ENCODE measurements around the gene ZBTB8A.
"Not testable (repeated sequence)": the region's sequence is repeated elsewhere in the genome, so short reads cannot be mapped to it uniquely, and the experiment has no call there.

ZBTB8A gene

GRCh38 chr1:32538887-32539583 lies at the start of gene ZBTB8A:
TSS of gene ZBTB8A (plus strand) at chr1:32539427. CDS start at chr1:32592932, 53,505 bp downstream.
- DNase-seq: peak in 32 of 56 donors; percentile 4 to 49 (median 22)

GRCh38 chr1:32489774-32490454 lies 49.3 kb upstream of the ZBTB8A start:
- no peak for DNase-seq

DNA sequence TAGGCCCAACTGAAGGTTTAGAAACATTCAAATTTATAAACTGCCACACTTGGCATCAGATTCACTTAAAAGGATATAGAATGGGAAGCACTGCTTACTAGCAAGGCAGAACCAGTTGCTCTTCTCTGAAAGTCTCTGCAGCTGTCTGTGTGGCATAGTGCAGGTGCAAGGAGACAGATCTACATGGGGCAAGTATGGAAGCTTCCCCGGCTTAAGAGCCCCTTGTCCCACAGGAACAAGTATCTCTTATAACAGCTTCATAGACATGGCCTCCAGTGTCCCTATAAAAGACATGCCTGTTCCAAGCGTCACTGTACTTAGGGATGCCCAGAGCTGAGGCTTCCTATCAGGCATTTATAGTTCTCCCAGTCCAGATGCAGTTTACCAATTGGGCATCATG lies 47.8 kb upstream of the ZBTB8A start:
- no peak for DNase-seq

- DNase-seq: no peak
Observed at GRCh38 chr1:32494196-32494595, 45.0 kb upstream of the ZBTB8A start.

DNA sequence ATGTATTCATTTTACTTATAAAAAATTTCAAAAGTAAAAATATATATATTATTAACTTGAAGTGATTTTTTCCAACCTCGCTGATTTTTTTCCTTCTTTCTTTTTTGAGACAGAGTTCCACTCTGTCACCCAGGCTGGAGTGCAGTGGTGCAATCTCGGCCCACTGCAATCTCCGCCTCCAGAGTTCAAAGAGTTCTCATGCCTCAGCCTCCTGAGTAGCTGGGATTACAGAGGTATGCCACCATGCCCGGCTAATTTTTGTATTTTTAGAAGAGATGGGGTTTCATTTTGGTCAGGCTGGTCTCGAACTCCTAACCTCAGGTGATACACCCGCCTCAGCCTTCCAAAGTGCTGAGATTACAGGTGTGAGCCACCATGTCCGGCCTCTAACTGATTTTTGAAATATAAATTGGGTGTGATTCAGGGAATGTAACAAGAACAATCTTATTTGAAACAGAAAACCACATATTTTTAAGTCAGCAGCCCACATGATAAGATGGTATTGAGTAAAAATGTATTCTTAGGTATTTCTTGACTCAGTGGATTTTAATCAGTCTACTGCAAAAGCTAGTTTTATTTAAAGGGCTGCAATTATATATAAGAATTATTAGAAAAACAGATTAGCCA lies 44.4 kb upstream of the ZBTB8A start:
- DNase-seq: no peak

DNA sequence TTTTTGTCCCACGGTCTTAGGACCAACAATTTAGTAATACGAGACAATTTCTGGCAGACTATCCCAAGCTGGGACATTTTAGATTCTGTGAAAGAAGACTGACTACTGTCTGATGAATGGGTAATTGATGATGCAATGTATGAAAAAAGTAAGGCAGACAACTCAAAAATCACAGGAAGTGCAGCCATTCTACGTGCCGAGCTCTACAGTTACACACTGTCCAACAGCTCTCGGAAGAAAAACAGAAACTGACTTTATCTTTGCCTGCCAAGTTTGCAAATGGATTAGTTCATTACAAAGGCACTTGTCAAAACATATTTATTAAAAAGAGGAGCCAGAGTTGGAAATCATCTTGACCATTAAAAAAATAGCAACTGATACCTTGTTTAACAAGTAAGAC lies 43.1 kb upstream of the ZBTB8A start:
- DNase-seq: no peak

- DNase-seq: no peak
Observed at GRCh38 chr1:32498751-32499150, 40.5 kb upstream of the ZBTB8A start.

DNA sequence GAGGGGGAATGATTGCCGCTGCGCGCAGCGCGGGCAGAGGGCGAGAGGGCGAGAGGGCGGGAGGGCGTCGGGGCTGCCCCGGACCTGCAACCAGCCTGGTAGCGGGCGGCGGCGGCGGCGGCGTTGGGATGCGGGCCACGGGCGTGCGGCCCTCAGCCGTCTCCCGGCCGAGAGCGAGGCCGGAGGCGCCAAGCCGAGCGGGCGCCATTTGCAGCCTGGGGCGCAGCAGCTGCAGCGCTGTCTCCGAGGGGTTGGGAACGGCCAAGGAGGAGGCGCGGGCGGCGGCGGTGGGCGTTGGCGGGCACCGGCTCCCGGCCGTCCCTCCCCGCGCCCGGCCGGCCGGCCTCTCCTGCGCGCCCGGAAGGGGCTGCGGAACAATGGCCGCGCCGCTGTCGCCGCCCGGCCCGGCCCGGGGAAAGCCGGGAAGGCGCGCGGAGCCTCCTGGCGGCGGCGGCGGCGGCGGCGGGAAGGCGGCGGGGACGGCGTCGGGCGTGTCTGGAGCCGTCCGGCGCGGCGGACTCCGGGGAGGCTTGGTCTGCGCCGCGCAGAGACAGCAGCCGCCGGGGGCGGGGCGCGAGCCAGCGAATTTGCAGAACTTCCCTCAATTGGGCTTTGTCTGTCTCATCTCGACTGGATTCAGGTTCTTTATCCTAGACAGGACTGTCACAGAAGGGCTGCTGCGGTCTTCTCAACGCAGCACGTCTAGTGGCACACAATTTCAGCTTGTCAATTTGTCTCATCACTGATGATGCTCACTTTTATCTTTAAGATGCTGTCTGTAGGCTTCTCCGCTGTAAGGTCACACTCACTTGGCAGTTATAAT lies 38.6 kb upstream of the ZBTB8A start:
- DNase-seq: peak in 45 of 56 donors; percentile 1 to 71 (median 36)

GRCh38 chr1:32501865-32502264 lies 37.4 kb upstream of the ZBTB8A start:
- DNase-seq: no peak

- no peak for DNase-seq
Observed at GRCh38 chr1:32503153-32503552, 36.1 kb upstream of the ZBTB8A start.

DNA sequence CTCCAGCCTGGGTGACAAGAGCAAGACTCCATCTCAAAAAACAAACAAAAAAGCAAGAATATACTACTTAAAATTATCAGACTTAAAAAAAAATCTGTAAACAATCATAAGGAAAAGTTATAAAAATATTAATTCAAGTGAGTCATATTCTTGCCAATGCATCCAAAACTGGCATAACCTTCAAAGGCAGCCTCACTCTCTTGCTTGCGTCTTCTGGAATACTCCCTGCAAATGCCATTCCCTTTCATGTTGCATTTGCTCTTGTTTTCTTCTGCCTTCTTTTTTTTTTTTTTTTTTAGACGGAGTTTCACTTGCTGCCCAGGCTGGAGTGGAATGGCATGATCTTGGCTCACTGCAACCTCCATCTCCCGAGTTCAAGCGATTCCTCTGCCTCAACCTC lies 32.2 kb upstream of the ZBTB8A start:
- no peak for DNase-seq

DNA sequence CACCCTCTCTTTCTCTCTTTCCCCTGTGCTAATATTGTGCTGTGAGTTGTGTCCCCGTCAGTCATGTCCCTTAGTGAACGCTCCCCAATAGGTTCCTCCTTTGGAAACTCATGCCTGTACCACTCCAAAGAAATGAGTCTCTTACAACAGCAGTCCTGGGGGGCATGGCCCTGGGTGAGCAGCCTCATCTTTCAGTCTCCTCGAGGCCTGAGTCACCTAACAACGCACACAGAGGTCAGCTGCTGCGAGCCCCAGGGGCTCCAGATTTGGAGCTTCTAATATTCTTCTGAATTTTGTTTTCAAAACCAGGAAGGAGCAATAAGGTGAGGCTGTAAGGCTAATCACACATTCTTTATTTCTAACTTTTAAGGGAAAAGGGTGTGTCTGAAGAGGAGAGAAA lies 30.5 kb upstream of the ZBTB8A start:
- no peak for DNase-seq

- no peak for DNase-seq
Observed at GRCh38 chr1:32509939-32510338, 29.3 kb upstream of the ZBTB8A start.

DNA sequence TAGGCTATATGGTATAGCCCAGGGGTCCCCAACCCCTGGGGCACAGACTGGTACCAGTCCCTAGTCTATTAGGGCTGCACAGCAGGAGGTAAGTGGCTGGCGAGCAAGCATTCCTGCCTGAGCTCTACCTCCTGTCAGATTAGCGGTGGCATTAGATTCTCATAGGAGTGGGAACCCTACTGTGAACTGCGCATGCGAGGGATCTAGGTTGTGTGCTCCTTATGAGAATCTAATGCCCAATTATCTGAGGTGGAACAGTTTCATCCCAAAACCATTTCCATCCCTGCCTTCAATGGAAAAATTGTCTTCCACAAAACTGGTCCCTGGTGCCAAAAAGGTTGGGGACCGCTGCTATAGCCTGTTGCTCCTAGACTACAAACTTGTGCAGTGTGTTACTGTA lies 22.8 kb upstream of the ZBTB8A start:
- no peak for DNase-seq

DNA sequence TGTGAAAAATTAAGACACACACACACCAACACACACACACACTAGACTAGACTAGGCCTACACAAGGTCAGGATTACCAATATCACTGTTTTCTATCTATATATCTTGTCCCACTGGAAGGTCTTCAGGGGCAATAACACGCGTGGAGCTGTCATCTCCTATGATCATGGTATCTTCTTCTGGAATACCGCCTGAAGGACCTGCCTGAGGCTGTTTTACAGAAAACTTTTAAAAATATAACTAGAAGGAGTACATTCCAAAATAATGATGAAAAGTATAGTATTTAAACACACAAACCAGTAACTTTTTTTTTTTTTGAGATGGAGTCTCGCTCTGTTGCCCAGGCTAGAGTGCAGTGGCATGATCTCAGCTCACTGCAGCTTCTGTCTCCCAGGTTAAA lies 20.3 kb upstream of the ZBTB8A start:
- DNase-seq: no peak

- no peak for DNase-seq
Observed at GRCh38 chr1:32521165-32521564, 18.1 kb upstream of the ZBTB8A start.

DNA sequence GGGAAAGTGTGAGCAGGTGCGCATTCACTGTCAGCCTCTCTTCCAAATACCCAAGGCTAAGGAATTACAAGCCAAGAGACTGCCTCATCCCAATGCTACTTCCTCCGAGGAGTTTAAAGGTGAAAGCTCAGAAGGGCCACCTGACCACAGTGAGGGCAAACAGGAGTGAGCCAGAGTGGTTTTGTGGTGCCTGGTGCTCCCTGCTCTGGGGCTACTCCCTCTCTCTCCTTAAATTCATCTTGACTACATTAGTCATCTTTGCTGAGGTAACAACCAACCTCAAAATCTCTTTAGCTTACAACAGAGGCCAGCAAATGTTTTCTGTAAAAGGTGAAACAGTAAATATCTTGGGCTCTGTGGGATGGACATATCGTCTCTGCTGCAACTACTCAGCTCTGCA lies 14.2 kb upstream of the ZBTB8A start:
- no peak for DNase-seq

GRCh38 chr1:32525661-32526444 lies 13.4 kb upstream of the ZBTB8A start:
- DNase-seq: no peak

DNA sequence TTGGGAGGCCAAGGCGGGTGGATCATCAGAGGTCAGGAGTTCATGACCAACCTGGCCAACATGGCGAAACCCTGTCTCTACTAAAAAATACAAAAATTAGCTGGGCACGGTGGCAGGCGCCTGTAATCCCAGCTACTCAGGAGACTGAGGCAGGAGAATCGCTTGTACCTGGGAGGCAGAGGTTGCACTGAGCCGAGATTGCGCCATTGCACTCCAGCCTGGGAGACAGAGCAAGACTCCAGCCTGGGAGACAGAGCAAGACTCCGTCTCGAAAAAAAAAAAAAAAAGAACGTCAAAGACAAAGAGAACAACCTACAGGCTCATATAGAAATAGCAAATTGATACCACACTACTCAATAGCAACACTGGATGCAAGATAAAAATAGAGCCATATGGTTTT lies 10.7 kb upstream of the ZBTB8A start:
- DNase-seq: not testable (repeated sequence)

GRCh38 chr1:32533792-32534327 lies 5.4 kb upstream of the ZBTB8A start:
- DNase-seq: no peak

DNA sequence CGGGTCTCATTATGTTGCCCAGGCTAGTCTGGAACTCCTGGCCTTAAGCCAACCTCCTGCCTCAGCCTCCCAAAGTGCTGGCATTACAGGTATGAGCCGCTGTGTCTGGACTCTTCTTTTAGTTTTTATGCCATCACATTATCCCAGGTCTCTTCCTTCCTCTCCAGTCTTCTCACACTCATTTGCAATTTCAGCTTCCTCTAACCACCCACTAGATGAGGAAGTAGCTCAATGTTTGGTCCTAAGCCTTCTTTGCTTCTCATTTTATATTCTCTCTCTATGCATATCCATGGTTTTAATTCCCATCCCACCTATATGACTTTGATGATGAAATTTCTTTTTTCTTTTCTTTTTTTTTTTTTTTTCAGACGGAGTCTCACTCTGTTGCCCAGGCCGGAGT lies 3.1 kb upstream of the ZBTB8A start:
- DNase-seq: no peak

Measured in amygdala (tissue), 56 donors.